HepG2 (cell line): Measurements from ENCODE around the gene MRM2. TPM values are rescaled to one million over a fixed set of nuclear protein-coding genes. Genes with fewer than 3 reads are reported as not detected.
A peak's percentile ranks its signal among the peaks of the same experiment; 100 is the strongest.

Source experiments
- ATAC-seq: fragments of 200-7000 bp; cut with Tn5 transposase; 3 replicates; pipeline ENCODE4 v1.9.1; 2020; ENCODE audit warnings: mild to moderate bottlenecking, moderate library complexity
- BruUV-seq: library from RNA; stranded (reverse); fragments of 400-500 nt; replicated peaks from 2 replicates; lab custom pipeline; 2021; lab: Mats Ljungman, UMichigan
- CTCF ChIA-PET: fragments of 300-600 bp; formaldehyde crosslinking; extraction: SDS; loops from one replicate; lab custom pipeline; 2021; ENCODE audit warnings: low total read pairs, inconsistent platforms, low intra/inter-chr PET ratio; lab: Yijun Ruan, JAX
- POLR2A ChIA-PET: fragments of 350-600 bp; sonication (Branson Sonifier 250); formaldehyde crosslinking; loops from one replicate; lab custom pipeline; 2020; ENCODE audit warnings: antibody characterized with exemption, inconsistent platforms; lab: Yijun Ruan, JAX
- DNase-seq: peaks from one replicate; pipeline ENCODE4 v3.0.0-alpha.2; 2015; ENCODE audit warnings: low spot score
- FAIRE-seq: peaks from 3 replicates; lab custom pipeline; 2011; peaks lifted over from hg19 to GRCh38; lab: Jason Lieb, UNC
- H2AFZ ChIP-seq: one replicate; pipeline ENCODE4 v1.6.1; 2011; ENCODE audit warnings: low read length, inconsistent platforms
- H3K27ac ChIP-seq: fragments of 300-600 bp; 3 replicates; pipeline ENCODE4 v1.8.0; 2011; ENCODE audit warnings: mixed run types, mild to moderate bottlenecking, mixed read lengths, low read length, inconsistent platforms; ENCODE audit not compliant: insufficient read depth; ENCODE audit errors: extremely low read length
- H3K27me3 ChIP-seq, 2 experiments: fragments of 200-600 bp in 1 of 2; 2 replicates in 1 of 2; 3 replicates in 1 of 2; pipeline versions ENCODE4 v1.6.0 to v1.8.0; 2011; ENCODE audit warnings: low read length in 2 of 2, mild to moderate bottlenecking in 2 of 2, moderate library complexity in 2 of 2, inconsistent platforms in 1 of 2; ENCODE audit not compliant: insufficient read depth in 2 of 2, control insufficient read depth in 1 of 2
- H3K36me3 ChIP-seq, 2 experiments: fragments of 200-600 bp in 1 of 2; replicated peaks in 1 of 2; 2 replicates in 1 of 2; 3 replicates in 1 of 2; pipeline versions ENCODE4 v1.5.1 to v1.8.0; 2011; ENCODE audit warnings: low read length in 2 of 2, inconsistent platforms in 1 of 2; ENCODE audit not compliant: insufficient read depth in 2 of 2, control insufficient read depth in 1 of 2
- H3K4me1 ChIP-seq: 2 replicates; pipeline ENCODE4 v1.5.1; 2012; ENCODE audit warnings: low read length, inconsistent platforms; ENCODE audit not compliant: insufficient read depth
- H3K4me2 ChIP-seq: 2 replicates; pipeline ENCODE4 v1.6.0; 2011; ENCODE audit warnings: low read depth, low read length, inconsistent platforms
- H3K4me3 ChIP-seq, 3 experiments: fragments of 200-600 bp in 1 of 3; sonication (generic), shearing (Covaris generic) in 1 of 3; replicated peaks in 1 of 3; 2 replicates each; pipeline ENCODE4 v1.5.1; 2011 to 2016; ENCODE audit warnings: low read length in 3 of 3, inconsistent platforms in 2 of 3, low read depth in 2 of 3, mild to moderate bottlenecking in 2 of 3, control low read depth in 1 of 3, mixed read lengths in 1 of 3; ENCODE audit not compliant: insufficient read depth in 1 of 3
- H3K79me2 ChIP-seq: one replicate; pipeline ENCODE4 v1.6.1; 2011; ENCODE audit warnings: low read length, inconsistent platforms; ENCODE audit not compliant: insufficient read depth
- H3K9ac ChIP-seq: 2 replicates; pipeline ENCODE4 v1.6.0; 2011; ENCODE audit warnings: mild to moderate bottlenecking, low read depth, low read length, inconsistent platforms; ENCODE audit not compliant: insufficient read depth
- H3K9me3 ChIP-seq: 2 replicates; pipeline ENCODE4 v1.5.1; 2012; ENCODE audit warnings: mild to moderate bottlenecking, low read length
- H4K20me1 ChIP-seq: 2 replicates; pipeline ENCODE4 v1.6.0; 2011; ENCODE audit warnings: inconsistent platforms, mild to moderate bottlenecking, low read length, moderate library complexity; ENCODE audit not compliant: insufficient read depth
- AGO2 ChIP-seq: fragments of 200-400 bp; formaldehyde crosslinking; optimal IDR thresholded peaks from 2 replicates; pipeline ENCODE3; 2017; ENCODE audit warnings: mild to moderate bottlenecking, low read depth, low read length, moderate library complexity
- ATF7 ChIP-seq, 2 experiments: fragments of 450-650 bp in 1 of 2; sonication (generic) in 1 of 2; formaldehyde crosslinking in 1 of 2; IDR thresholded peaks; 2 replicates each; pipeline versions ENCODE4 v1.4.0 to v1.6.1; 2016 to 2020; ENCODE audit warnings: antibody characterized with exemption in 1 of 2, mild to moderate bottlenecking in 1 of 2, missing genetic modification reagents in 1 of 2
- BRCA1 ChIP-seq: sonication (generic); formaldehyde crosslinking; IDR thresholded peaks from 2 replicates; pipeline ENCODE4 v1.4.0; 2020; ENCODE audit warnings: missing genetic modification reagents
- GLMP ChIP-seq: sonication (generic); formaldehyde crosslinking; IDR thresholded peaks from 2 replicates; pipeline ENCODE4 v1.9.0; 2021; ENCODE audit warnings: missing genetic modification reagents, mild to moderate bottlenecking, borderline replicate concordance
- IRF9 ChIP-seq: sonication (generic); formaldehyde crosslinking; IDR thresholded peaks from 2 replicates; pipeline ENCODE4 v1.8.0; 2022; ENCODE audit warnings: missing genetic modification reagents, mild to moderate bottlenecking, borderline replicate concordance
- MXD1 ChIP-seq: sonication (generic); formaldehyde crosslinking; IDR thresholded peaks from 2 replicates; pipeline ENCODE4 v1.4.0; 2020; ENCODE audit warnings: mild to moderate bottlenecking, missing genetic modification reagents
- SMARCC2 ChIP-seq: fragments of 450-650 bp; IDR thresholded peaks from 2 replicates; pipeline ENCODE4 v1.6.1; 2017; ENCODE audit warnings: antibody characterized with exemption, mild to moderate bottlenecking
- ZKSCAN8 ChIP-seq: IDR thresholded peaks from 2 replicates; pipeline ENCODE4 v1.6.1; 2016; ENCODE audit warnings: borderline replicate concordance, missing genetic modification reagents, missing compliant biosample characterization
- WGBS: methylation state at CpG from one replicate; pipeline ENCODE4 v1.1.6; 2017; ENCODE audit warnings: low lambda C conversion rate; 5-methylcytosine and 5-hydroxymethylcytosine counted together
- in situ Hi-C: cut with HindIII; loops from 2 replicates; pipeline ENCODE4 v1.10.0; 2017; ENCODE audit warnings: low pct_unique_long_range_greater_than_20kb; ENCODE audit not compliant: extremely low pct_ligation_motif_present
- intact Hi-C: fragments of 100-400 bp; cut with micrococcal nuclease; formaldehyde crosslinking; loops from one replicate; pipeline ENCODE4 v1.10.0; 2022; ENCODE audit not compliant: unreplicated experiment
- polyA plus RNA-seq, 8 experiments: library from polyadenylated mRNA; depleted of rRNA in 3 of 8; stranded (reverse) in 7 of 8; unstranded in 1 of 8; fragments of >200 nt; fragmentation: Illumina TruSeq in 4 of 8; extraction: Trizol in 4 of 8; gene quantifications; 2 replicates each; pipeline versions ENCODE4 v1.2.1 to v1.2.3, GENCODE V29; 2011 to 2016; ENCODE audit warnings: low read depth in 4 of 8, missing spikeins in 1 of 8, mixed read lengths in 1 of 8; ENCODE audit not compliant: insufficient read depth in 1 of 8
- total RNA-seq, 5 experiments: library from RNA; depleted of rRNA; stranded (reverse); fragments of >200 nt; fragmentation: Illumina TruSeq; extraction: Trizol; gene quantifications; 2 replicates each; pipeline ENCODE4 v1.2.3, GENCODE V29; 2016; ENCODE audit warnings: low read depth in 1 of 5

Gene MRM2
- total and polyA plus RNA-seq, 2 of the 13 experiments (the other 11 are each of a cell fraction or from before 2014, with no cell fraction given): 13.2 to 34.2 TPM

GRCh38 chr7:2247141-2247995 is 5.4 kb upstream of the MRM2 start (continued):
- TF ChIP-seq SMARCC2 (no peak), MXD1 (CRISPR knock-in tag) (peak; percentile 31; the same call in 1 of the 2 replicates), IRF9 (CRISPR knock-in tag) (no peak), GLMP (no peak)

GRCh38 chr7:2245883-2246675 is 4.1 kb upstream of the MRM2 start:
- Histone ChIP-seq H4K20me1 (no peaks in the 10 kb centered on the region), H3K4me1 (peaks cover 28% of the 10 kb centered on the region), H3K79me2 (peaks cover 8% of the 10 kb centered on the region), H2AFZ (no peak overlapping the region), H3K9ac (no peak overlapping the region), H3K36me3 (no peaks in the 10 kb centered on the region), H3K4me2 (no peak overlapping the region), H3K27ac (no peak overlapping the region), H3K27me3 (no peaks in the 10 kb centered on the region; a peak in 1 of 5 replicates), H3K9me3 (no peaks in the 10 kb centered on the region), H3K4me3 (no peak overlapping the region)
- ATAC-seq (no peak), FAIRE-seq (no peak), DNase-seq (no peak)
- in situ Hi-C loops (no loop called here), intact Hi-C loops (loop anchor here (10.0 kb wide), 1 partner anchor 69 kb away; the partner anchor contains the start of gene SNX8)
- 76% methylated on average over 19 of the region's 22 CpGs for WGBS
- TF ChIP-seq ATF7 (IDR thresholded peaks at IDR 0.05) (no peak), ATF7 (CRISPR knock-in tag; IDR thresholded peaks at IDR 0.05) (no peak), AGO2 (peak; percentile 43), ZKSCAN8 (CRISPR knock-in tag) (no peak), BRCA1 (no peak), SMARCC2 (no peak)
- CTCF ChIA-PET: interaction anchor here (1.8 kb wide), 1 partner anchor 102 kb away, joined by 12 read pairs; no protein-coding TSS in a partner anchor
- no TSS peak for BruUV-seq
- POLR2A ChIA-PET: no interaction called here
